ENCODE data around the gene SLC6A17. TPM values are rescaled to one million over a fixed set of nuclear protein-coding genes. Genes with fewer than 3 reads are reported as not detected.

The SLC6A17 gene
- total RNA-seq, 1 donor from 2014 or later = not detected

DNA sequence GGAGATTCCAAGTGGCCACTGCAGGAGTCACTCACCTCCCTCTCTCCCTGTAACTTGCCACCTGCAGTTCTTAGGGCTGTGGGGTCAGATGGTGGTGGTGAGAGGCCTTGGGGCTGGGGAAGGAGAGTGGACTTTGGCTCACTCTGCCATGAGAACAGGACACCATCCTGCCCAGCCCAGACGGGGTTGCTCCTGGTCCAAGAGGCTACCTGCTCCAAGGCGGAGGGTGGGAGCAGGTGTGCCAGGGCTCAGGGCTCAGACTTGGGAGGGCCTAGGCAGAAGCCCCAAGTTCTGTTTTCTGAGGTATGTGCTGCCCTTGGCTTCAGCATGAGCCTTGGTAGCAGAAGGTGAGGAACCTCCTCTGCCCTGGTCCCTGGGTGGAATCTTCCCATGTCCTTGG is 48.5 kb downstream of the SLC6A17 start:
- no peak for DNase-seq (ENCODE audit: low spot score)
- no peak for ATAC-seq

DNA sequence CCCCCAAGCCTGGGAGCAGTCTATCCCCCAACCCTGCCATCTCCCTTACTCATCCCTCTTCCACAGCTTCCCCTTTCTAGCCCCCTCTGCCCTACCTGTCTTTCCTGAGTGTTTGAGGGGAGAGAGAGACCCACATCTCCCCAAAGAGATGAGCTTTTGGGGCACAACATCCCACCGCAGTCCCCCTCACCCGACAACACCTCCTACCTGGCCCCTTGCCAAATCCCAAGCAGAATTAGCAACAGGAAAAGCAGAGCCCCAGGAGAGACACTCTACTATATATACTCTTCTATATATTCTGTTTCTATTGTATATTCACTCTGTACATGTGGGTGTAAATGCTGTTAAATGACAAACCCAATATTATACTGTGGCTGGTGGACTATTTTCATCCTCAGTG is 49.9 kb downstream of the SLC6A17 start:
- DNase-seq (ENCODE audit: low spot score) = no peak
- ATAC-seq = no peak

DNA sequence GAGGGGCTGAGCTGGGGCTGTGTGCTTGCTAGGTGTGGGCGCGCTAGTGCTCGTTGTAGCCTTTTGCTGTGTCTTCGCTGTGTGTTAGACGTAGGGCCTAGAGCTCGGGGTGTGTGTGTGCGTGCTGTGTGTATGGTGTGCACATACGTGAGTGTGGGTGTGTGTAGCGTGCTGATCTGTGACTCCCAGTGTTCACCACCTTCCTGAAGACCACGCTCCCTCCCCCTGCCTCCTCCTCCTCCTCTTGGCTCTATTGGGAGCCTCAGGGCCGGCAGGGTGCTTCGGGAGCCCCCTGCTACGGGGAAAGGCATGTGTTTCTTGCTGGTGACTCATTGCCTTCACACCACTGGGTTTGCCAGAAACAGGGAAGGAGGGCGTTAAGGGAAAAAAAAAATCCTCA is 50.4 kb downstream of the SLC6A17 start:
- DNase-seq (ENCODE audit: low spot score) = no peak

DNA sequence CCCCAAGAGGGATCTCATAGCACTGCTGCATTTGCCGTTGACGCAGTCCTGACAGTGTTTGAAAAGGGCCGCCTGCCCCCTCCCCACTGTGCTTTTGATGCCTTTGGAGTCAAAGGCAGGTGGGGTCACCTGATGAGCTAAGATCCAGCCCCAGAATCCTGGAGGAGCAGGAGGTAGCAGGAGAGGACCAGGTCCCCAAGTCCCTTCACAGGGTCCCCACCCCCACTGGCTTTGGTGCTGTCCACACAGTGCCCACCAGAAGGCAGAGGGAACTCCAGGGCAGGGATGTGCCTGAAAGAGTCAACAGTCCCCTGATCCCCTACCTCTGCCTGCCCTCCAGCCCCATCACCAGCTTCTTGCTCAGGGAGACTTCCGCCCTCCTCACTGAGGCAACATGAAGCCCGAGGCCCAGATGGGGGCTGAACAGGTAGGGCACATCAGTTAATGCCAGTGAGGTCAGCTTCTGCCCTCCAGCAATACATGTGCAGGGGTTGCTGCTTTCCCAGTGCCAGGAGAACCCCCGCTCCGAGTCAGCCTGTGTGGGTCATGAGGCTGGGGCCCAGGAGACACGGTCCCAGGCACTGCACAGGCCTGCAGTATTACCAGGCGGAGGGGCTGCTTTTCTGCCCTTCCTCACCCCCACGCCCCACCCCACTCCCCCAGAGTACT is 51.0 kb downstream of the SLC6A17 start:
- DNase-seq (ENCODE audit: low spot score) (no peak), ATAC-seq (no peak)

More for the DNA sequence above, 50.4 kb downstream of the SLC6A17 start:
- ATAC-seq = no peak

DNA sequence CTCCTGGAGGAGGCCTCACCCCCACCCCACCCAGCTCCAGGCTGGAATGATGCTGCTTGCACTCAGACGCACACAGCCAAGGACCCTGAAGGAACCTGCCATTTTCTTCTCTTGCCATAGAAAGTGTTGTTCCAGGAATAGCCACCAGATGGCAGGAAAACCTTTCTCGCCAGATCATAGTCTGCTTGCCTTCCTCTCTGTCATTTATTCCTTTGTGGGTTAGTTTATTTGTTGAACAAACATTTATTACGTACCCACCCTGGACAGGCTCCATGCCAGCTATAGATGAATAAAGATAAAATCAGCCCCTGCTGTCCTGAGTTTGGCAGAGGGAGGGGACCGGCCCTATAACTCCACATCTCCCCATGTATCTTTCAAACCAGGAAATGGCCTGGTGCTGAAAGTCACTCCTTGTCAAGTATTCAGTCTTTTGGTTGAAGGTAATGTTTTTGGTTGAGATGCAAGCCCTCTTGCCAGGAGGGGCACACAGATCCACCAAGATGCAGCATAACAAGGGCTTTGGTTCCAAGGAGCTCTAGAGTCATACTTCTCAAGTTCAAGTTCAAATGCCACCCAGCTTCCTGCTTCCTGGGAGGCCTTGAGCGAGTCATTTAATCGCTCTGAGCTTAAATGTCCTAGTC is 52.8 kb downstream of the SLC6A17 start:
- DNase-seq (ENCODE audit: low spot score) (no peak), ATAC-seq (peak; percentile 76)

DNA sequence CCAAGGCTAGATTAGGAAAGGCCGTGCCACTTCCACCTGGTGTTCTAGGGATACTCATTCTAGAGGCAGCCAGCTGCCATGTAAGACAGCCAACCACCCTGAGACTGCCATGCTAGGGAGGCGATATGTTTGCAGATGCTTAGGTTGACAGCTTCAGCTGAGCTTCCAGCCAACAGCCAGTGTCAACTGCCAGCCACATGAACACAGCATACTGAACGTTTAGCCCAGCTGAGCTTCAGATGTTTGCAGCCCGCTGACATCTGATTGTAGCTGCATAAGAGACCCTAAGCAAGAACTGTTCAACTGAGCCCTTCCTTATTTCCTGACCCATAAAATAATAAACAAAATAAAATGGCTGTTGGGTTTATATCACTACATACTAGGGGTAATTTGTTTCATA is 54.9 kb downstream of the SLC6A17 start:
- ATAC-seq (no peak), DNase-seq (ENCODE audit: low spot score) (no peak)

DNA sequence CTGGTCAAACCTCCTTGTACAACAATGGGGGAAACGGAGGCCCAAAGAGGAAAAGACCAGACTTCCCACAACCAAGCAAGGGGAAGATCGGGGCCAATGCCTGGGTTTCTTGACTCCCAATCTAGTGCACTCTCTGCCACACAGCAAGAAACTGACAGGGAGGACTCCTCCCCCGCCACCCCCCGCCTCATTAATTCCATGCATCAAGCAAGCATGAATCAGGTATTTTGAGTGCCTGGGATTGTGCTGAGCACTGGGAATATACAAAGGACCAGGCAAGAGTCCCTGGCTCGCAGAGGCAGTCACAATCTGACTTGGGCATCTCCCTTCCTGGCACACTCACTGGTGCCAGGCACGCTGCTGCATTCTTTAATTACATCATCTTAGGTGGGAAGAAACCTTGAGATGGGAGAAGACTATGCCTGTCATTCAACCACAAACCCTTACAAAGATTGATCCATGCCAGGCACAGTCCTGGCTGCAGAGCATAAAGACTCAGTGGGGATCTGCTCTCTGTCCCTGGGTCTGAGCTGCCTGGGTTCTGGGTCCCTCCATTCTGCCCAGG is 55.4 kb downstream of the SLC6A17 start:
- ATAC-seq (no peak), DNase-seq (ENCODE audit: low spot score) (no peak)

DNA sequence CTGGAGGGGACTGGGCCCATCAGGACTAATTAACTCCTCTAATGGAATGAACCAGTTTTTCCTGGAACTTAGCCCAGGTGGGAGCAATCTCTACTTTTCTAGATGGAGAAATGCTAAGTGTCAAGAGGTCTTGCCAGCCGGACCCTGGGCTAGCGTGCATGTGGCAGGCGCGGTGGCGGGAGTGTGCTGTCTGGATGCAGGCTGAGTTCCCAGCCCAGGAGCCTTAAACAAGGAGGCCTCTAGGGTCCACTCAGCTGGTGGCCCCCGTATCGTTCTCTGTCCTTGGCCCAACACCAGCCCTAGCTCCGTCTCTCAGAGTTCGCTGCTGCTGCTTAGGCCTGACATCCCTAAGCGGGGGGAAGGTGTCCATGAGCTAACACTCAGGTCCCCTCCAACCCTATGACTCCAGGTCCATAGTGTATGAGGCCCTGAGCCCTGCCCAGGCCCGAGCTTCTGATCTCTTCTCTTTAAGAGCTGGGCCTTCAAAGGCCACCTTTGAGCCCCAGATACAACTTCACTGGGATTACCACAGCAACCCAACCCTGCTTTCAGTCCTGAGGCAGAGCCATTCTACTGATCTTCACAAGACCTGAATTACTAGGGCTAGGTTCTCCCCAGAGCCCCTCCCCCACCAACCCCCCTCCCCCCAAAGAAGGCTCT is 56.1 kb downstream of the SLC6A17 start:
- no peak for DNase-seq (ENCODE audit: low spot score)

DNA sequence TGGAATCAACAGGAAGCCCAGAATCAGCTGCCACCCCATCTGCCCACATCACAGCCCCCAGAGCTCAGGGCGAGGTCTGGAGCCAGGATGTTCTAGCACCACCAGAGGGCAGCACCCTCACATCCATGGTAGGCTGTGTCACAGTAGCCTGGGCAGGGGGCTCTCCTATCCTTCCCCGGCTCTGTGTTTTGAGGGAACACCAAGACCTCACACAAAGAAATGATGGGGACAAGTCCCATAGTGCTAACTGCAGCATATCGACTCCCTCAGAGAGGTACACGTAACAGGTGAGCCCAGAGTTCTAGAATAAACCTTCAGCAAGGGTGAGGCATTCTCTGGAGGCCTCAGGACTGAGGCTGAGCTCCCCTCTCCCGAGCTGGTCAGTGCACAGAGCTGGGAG is 57.5 kb downstream of the SLC6A17 start:
- ATAC-seq = peak; percentile 61
- DNase-seq (ENCODE audit: low spot score) = peak; percentile 62

More for the DNA sequence above, 56.1 kb downstream of the SLC6A17 start:
- ATAC-seq = no peak

DNA sequence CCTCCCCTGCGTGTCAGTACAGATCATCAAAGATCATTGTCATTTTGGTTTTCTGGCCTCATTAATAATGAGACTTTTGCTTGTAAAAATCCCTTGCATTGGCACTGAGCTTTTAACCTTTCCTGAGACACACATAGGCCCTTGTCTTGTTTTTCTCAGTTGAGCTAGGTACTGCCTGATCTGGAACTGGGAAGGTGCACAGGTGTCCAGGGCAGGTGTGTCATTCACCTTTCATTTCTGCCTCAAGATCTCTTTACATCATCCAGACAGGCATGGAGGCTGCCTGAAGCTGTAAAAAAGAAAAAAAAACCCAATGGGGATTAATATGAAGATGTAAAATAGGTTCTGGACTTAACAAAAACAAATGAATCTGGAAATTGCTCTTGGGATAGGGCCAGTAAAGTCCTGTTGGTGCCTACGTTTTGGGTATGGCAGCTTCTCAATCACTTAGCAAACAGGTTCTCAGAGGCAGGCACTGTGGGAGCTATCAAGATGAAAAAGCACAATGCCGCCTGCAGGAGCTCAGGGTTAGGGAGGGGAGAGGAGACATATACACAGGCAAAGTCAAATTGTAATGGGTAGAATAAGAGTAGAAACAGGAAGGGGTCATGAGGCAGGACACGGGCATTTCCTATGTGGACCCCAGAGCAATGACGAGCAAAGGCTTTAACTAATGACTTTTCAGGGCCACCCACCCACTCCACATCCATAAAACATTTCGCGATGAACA is 58.8 kb downstream of the SLC6A17 start:
- ATAC-seq = no peak
- DNase-seq (ENCODE audit: low spot score) = no peak

DNA sequence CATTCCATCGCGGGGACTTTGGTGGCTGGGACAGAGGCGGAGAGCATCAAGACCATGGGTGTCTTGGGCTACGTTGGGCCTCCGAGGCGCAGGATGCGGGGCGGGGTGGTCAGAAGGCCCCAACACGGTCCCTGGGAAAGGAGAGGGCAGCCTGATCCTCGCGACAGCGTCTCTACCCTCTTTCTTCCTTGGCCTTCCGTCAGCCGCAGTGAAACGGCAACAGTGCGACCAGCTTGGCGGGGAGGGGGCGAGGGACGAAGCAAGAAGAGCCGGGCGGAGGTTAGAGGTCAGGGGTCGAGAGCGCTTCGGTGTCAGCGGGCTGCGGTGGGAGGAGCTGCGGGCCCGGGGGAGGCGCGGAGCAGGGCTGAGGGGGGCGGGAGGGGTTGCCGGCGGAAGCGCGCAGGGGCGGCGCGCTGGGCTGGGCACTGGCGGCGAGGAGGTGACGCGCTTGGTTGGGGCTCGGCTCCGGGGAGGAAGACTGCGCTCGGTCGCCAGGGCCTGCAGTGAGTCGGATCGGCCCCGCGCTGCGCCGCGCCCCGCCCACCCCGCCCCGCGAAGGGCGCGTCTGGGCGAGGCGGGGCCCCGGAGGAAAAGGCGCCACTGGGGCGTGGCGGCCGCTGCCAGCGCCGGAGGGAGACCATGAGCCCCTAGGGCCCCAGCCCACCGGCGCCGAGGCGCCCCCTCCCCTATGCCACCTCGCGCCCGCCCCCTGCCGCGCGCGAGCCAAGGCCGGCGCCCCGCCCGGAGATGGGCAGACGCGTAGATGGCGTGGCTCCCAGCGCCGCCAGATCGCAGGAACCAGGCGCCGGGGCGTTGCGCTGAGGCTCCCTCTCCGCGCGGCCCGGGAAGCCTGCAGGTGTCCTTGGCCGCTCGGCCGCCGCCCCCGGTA is 59.7 kb downstream of the SLC6A17 start, which contains the start of gene KCNC4:
Gene KCNC4 (plus strand): TSS at position 600 of the 889 bp plus-strand sequence. CDS start 1,186 bp downstream, outside the sequence.
- DNase-seq (ENCODE audit: low spot score) = peak; percentile 70
- ATAC-seq = peak; percentile 74

DNA sequence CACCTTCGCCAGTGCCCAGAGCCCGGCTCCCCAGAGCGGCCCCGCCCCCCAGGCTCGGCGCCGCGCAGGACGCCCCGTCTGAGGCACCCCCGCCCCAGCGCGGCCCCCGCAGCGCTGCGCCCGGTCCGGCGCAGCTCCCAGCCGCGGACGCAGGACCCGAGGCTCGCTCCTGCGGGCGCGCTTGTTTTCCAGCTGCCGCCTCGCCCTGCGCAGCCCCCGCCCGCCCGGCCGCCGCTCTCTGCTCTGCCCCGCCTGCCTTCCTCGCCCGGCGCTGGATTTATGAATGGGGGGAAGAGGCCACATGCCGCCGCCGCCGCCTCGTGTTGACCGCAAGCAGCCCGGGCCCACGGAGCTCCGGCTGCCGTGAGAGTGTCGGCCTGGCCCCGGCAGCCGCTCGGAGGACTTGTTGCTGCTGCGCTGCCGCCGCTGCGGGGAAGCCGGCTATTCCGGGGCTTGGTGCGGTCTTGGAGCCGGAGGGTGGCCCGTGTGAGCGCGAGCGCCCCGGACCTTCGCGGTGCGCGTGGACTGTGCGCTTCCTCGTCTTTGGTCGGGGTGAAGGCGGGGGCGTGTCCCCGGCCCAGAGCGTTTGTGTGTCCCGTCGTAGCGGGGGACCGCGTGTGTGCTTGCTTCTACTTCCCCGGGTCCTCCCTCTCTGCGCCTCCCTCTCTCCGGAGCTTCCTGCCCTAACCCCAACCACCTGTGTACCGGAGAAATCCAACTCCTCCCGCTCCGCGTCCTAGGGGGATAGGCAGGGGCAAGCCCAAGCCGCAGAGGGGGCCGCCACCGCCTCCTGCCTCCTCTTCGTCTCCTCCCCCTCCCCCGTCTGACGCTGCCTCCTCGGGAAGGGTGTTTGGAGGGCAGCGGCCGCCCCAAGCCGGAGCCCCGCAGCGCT is 60.6 kb downstream of the SLC6A17 start:
- peak; percentile 10 for ATAC-seq
- no peak for DNase-seq (ENCODE audit: low spot score)

DNA sequence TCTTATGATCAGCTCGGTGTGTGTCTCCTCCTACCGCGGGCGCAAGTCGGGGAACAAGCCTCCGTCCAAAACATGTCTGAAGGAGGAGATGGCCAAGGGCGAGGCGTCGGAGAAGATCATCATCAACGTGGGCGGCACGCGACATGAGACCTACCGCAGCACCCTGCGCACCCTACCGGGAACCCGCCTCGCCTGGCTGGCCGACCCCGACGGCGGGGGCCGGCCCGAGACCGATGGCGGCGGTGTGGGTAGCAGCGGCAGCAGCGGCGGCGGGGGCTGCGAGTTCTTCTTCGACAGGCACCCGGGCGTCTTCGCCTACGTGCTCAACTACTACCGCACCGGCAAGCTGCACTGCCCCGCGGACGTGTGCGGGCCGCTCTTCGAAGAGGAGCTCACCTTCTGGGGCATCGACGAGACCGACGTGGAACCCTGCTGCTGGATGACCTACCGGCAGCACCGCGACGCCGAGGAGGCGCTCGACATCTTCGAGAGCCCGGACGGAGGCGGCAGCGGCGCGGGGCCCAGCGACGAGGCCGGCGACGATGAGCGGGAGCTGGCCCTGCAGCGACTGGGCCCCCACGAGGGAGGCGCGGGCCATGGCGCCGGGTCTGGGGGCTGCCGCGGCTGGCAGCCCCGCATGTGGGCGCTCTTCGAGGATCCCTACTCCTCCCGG is 61.3 kb downstream of the SLC6A17 start:
- no peak for ATAC-seq
- no peak for DNase-seq (ENCODE audit: low spot score)

DNA sequence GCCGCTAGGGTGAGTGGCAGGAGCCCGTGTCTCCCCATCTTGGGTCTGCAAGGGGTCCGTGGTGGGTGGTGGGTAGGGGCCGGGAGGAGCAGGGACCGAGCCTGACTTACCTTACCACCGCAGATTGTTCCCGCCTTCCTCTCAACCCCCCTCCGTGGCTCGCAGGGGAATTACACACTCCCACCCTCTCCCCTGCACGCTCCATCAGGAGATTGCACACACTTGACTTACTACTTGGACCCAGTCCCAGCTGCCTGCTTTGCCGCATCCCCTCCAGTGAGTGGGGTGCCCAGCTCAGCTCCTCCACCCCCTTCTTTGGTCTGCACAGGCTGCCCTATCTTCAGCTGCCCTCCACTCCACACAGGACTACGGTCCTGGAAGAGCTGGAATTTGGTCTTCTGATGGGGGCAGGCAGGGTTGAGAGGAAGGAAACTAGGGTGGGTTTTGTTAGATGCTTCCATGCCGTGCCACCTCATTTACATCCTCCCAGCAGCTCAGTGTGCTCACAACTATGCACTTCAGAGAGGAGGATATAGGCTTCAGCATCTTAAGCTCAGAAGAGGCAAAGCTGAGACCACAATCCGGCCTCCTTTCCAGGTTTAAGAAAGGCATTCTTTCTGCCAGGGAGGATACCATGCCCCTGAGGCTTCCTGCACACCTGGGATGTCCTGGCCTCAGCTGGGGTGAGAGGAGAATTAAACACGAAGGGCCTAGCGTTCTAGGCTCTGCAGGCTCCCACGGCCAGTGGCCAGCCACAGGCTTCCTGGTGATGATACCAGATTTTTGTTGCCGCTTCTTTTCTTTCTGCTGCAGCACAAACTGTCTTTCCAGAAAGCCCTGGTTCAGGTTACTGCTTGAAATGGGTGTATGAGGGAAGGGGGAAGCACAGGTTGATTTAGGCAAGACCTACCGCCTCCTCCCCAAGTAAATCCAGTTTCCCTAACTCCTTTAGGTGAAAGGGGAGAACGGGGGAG is 62.2 kb downstream of the SLC6A17 start:
- DNase-seq (ENCODE audit: low spot score) = no peak
- no peak for ATAC-seq

DNA sequence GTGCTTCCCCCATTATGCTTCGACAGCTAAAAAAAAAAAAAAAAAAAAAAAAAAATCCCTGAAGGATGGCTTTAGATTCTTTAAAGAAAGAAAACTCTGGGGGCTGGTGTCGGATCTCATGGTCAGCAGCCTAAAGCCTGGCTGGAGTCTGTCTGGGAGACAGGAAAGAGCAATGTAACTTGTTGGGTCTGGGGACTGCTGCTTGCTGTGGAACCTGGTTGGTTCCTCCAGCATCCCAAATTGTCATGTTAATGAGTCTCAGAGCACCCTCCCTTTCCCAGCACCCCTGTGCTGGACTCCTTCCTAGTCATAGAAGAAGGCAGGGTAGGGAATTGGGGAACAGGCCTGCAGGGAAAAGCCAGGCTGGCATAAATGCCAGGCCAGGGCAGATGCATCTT is 62.8 kb downstream of the SLC6A17 start:
- no peak for ATAC-seq

DNA sequence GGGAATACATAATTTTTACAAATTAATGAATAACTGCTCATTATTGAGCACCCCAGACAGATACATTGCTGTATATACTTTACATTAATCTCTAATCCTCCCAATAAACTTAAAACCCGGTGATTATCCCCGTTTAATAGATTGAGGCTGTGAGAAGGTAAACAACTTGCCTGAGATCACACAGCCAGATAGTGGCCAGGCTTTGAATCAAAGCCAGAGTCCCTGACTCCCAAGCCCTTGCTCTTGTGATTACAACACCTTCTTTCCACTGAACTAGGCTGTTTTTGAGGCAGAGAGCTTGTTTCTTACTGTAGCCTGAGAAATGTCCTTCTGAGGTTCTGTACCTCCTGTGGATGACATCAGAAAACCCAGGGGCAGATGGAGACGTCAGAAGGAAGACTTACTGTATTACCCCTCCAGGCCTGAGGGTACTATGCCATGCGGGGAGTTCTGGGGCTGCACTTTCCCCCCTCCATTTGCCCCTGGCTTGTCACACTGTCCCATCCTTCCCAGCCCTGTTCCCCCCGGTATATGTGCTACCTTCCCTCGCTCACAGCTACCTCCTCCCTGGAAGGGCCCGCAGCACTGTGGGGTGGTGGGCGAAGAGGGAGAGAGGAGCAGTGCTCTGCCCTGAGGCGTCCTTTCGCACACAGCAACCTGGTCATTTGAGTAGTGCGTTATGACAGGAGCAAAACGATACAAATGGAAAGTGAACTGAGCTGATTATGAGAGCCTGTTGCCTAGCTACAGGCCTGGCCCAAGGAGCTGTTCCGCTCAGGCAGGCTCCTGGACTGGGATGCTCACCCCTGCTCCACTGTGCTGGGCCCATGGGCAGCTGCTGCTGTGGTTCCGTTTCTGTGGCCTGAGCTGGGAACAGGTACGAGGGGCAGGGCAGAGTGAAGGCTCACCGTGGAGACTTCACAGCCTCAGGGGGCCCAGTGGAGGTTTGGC is 64.4 kb downstream of the SLC6A17 start:
- peak; percentile 51 for DNase-seq (ENCODE audit: low spot score)
- ATAC-seq = peak; percentile 64

More for the DNA sequence above, 62.8 kb downstream of the SLC6A17 start:
- no peak for DNase-seq (ENCODE audit: low spot score)

All from left lobe of liver (tissue), 2 donors.